Hepatocyte (in vitro differentiated cells): ENCODE data around the gene CNTNAP2. TPM values are rescaled to one million over a fixed set of nuclear protein-coding genes. Genes with fewer than 3 reads are reported as not detected.

ENCODE experiments used
- DNase-seq: peaks from one replicate; pipeline ENCODE4 v3.0.0-alpha.2; 2016; ENCODE audit warnings: low spot score
- H2AFZ ChIP-seq: fragments of 200-600 bp; sonication (generic); 2 replicates; pipeline ENCODE4 v1.6.0; 2016; ENCODE audit warnings: antibody characterized with exemption, mild to moderate bottlenecking
- H3K27ac ChIP-seq: fragments of 200-600 bp; sonication (generic); 2 replicates; pipeline ENCODE4 v1.5.1; 2016; ENCODE audit warnings: mild to moderate bottlenecking
- H3K27me3 ChIP-seq: fragments of 200-600 bp; sonication (generic); 2 replicates; pipeline ENCODE4 v1.6.1; 2016
- H3K36me3 ChIP-seq: fragments of 200-600 bp; sonication (generic); replicated peaks from 2 replicates; pipeline ENCODE4 v1.5.1; 2016; ENCODE audit warnings: low read depth; ENCODE audit not compliant: insufficient read depth
- H3K4me1 ChIP-seq: fragments of 200-600 bp; sonication (generic); 2 replicates; pipeline ENCODE4 v1.5.1; 2016; ENCODE audit warnings: mild to moderate bottlenecking, moderate library complexity; ENCODE audit not compliant: insufficient read depth
- H3K4me2 ChIP-seq: fragments of 200-600 bp; sonication (generic); 2 replicates; pipeline ENCODE4 v1.6.0; 2016
- H3K4me3 ChIP-seq: fragments of 200-600 bp; sonication (generic); 2 replicates; pipeline ENCODE4 v1.5.1; 2016; ENCODE audit warnings: mild to moderate bottlenecking
- H3K79me2 ChIP-seq: fragments of 200-600 bp; sonication (generic); 2 replicates; pipeline ENCODE4 v1.6.0; 2017; ENCODE audit warnings: mild to moderate bottlenecking
- H3K9me2 ChIP-seq: fragments of 200-600 bp; sonication (generic); replicated peaks from 2 replicates; pipeline ENCODE4 v1.6.0; 2017; ENCODE audit warnings: mild to moderate bottlenecking; ENCODE audit not compliant: insufficient read depth
- H3K9me3 ChIP-seq: fragments of 200-600 bp; sonication (generic); 2 replicates; pipeline ENCODE4 v1.5.1; 2016; ENCODE audit warnings: low read depth, mild to moderate bottlenecking
- H4K20me1 ChIP-seq: fragments of 200-600 bp; sonication (generic); 2 replicates; pipeline ENCODE4 v1.6.0; 2016; ENCODE audit warnings: mild to moderate bottlenecking; ENCODE audit not compliant: insufficient read depth, poor library complexity, severe bottlenecking
- EZH2 ChIP-seq: fragments of 200-600 bp; sonication (generic); IDR thresholded peaks from 2 replicates; pipeline ENCODE4 v1.6.1; 2016; ENCODE audit warnings: antibody characterized with exemption, mild to moderate bottlenecking, borderline replicate concordance
- EZH2phosphoT487 ChIP-seq: fragments of 200-600 bp; sonication (generic); IDR thresholded peaks from one replicate; pipeline ENCODE4 v1.6.1; 2018; ENCODE audit warnings: antibody characterized with exemption, mild to moderate bottlenecking, low read depth, moderate library complexity; ENCODE audit not compliant: unreplicated experiment, severe bottlenecking
- WGBS: methylation state at CpG from one replicate; pipeline ENCODE4 v1.1.6; 2016; ENCODE audit warnings: low lambda C conversion rate; ENCODE audit errors: missing lambda C conversion rate; 5-methylcytosine and 5-hydroxymethylcytosine counted together
- polyA plus RNA-seq: library from polyadenylated mRNA; unstranded; fragments of >200 nt; fragmentation: Nextera tagmentation; extraction: Ambion mirVana; gene quantifications from 2 replicates; pipeline ENCODE4 v1.2.1, GENCODE V29; 2016
- total RNA-seq: library from RNA; depleted of rRNA; stranded (reverse); fragments of >200 nt; gene quantifications from 2 replicates; pipeline ENCODE4 v1.2.3, GENCODE V29; 2014
- TF ChIP-seq, protein P1 (sequence below): fragments of 200-600 bp; sonication (generic); IDR thresholded peaks from 2 replicates; pipeline ENCODE4 v1.5.1; 2016; ENCODE audit warnings: antibody characterized with exemption, mild to moderate bottlenecking; ENCODE audit not compliant: poor library complexity

The CNTNAP2 gene
- total and polyA plus RNA-seq, 2 experiments from 2014 or later: 7.5 to 14.7 TPM

DNA sequence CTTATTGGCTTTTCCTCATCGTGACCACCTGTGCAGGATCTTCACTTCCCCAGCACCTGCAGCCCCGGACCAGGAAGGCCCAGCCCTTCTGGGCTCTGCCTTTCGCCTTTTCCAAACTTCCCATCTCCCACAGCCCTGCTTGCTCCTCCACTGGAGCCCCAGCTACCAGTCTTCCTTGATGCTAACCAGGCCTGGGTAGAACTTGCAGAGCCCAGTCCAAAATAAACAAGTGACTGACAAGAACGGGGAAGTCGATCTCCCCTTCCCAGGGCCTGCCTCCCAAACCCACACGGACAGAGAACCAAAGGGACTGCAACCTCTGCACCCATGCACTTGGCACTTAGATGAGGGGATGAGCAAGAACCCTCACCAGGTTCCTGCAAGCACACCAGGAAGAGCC, 2319.1 kb downstream of the CNTNAP2 start:
- TF ChIP-seq EZH2phosphoT487: no peak
- H3K4me2 ChIP-seq: no peak overlapping the region
- no peaks in the 10 kb centered on the region for H3K9me3 ChIP-seq
- peaks cover 7% of the 10 kb centered on the region for H3K4me1 ChIP-seq
- no peak for DNase-seq
- H3K36me3 ChIP-seq: no peaks in the 10 kb centered on the region
- H3K27me3 ChIP-seq: no peaks in the 10 kb centered on the region
- H3K27ac ChIP-seq: no peak overlapping the region
- no peak overlapping the region for H3K4me3 ChIP-seq
- 54% methylated on average over 6 of the region's 6 CpGs for whole genome bisulfite sequencing
- no peak overlapping the region for H2AFZ ChIP-seq
- no peaks in the 10 kb centered on the region for H3K9me2 ChIP-seq
- H4K20me1 ChIP-seq: no peaks in the 10 kb centered on the region
- no peaks in the 10 kb centered on the region for H3K79me2 ChIP-seq

DNA sequence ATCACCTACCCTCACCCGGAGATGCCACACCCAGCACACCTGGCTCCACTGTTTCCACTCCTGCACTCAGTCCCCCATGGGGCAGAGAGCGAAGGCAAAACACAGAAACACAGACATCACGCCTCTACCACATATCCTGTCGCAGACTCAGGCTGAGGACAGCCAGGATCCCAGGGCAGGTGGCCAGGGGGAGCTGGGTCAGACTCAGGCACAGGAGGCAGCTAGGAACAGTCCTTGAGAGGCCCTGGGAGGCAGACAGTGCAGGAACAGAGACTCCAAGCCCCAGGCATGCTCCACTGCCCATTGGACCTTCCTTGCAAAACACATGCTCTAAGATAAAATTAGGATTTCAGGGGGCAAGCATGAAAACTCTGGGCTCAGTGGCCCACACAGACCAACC, 2319.5 kb downstream of the CNTNAP2 start:
- no peaks in the 10 kb centered on the region for H3K27me3 ChIP-seq
- H3K27ac ChIP-seq: no peak overlapping the region
- H3K9me3 ChIP-seq: no peaks in the 10 kb centered on the region
- no peak overlapping the region for H3K4me3 ChIP-seq
- no peaks in the 10 kb centered on the region for H3K36me3 ChIP-seq
- no peak overlapping the region for H3K4me2 ChIP-seq
- 93% methylated on average over 4 of the region's 4 CpGs for WGBS
- TF ChIP-seq, protein P1, sequence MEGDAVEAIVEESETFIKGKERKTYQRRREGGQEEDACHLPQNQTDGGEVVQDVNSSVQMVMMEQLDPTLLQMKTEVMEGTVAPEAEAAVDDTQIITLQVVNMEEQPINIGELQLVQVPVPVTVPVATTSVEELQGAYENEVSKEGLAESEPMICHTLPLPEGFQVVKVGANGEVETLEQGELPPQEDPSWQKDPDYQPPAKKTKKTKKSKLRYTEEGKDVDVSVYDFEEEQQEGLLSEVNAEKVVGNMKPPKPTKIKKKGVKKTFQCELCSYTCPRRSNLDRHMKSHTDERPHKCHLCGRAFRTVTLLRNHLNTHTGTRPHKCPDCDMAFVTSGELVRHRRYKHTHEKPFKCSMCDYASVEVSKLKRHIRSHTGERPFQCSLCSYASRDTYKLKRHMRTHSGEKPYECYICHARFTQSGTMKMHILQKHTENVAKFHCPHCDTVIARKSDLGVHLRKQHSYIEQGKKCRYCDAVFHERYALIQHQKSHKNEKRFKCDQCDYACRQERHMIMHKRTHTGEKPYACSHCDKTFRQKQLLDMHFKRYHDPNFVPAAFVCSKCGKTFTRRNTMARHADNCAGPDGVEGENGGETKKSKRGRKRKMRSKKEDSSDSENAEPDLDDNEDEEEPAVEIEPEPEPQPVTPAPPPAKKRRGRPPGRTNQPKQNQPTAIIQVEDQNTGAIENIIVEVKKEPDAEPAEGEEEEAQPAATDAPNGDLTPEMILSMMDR: no peak
- no peak for TF ChIP-seq EZH2phosphoT487
- TF ChIP-seq EZH2: no peak
- H3K79me2 ChIP-seq: no peaks in the 10 kb centered on the region
- no peaks in the 10 kb centered on the region for H3K9me2 ChIP-seq
- DNase-seq: no peak
- peaks cover 7% of the 10 kb centered on the region for H3K4me1 ChIP-seq
- no peak overlapping the region for H2AFZ ChIP-seq
- no peaks in the 10 kb centered on the region for H4K20me1 ChIP-seq

DNA sequence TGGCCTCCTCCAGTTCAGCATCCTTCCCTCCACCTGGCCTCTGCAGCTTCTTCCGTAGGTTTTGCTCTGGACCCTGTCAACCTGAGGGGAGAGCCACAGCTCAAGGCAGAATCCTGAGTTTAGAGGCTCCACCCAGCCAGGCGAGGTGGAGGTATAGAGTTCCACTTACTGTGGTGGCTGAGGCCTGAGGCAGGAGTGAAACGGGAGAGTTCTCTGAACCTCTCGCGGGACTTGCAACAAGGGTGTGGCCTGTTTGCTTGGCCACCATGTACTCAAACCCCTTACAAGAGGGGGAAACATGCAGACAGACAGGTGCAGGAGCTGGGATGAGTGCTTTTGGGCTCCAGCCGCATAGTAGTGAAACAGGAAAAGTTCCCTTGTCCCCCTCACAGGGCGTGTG, 2320.0 kb downstream of the CNTNAP2 start:
- no peaks in the 10 kb centered on the region for H3K79me2 ChIP-seq
- H3K4me2 ChIP-seq: no peak overlapping the region
- 65% methylated on average over 7 of the region's 7 CpGs for WGBS
- no peak overlapping the region for H3K4me3 ChIP-seq
- no peaks in the 10 kb centered on the region for H3K36me3 ChIP-seq
- no peaks in the 10 kb centered on the region for H4K20me1 ChIP-seq
- no peak for DNase-seq
- TF ChIP-seq EZH2 (no peak), EZH2phosphoT487 (no peak)
- TF ChIP-seq, protein P1: no peak
- peaks cover 7% of the 10 kb centered on the region for H3K4me1 ChIP-seq
- no peaks in the 10 kb centered on the region for H3K27me3 ChIP-seq
- H2AFZ ChIP-seq: no peak overlapping the region
- no peaks in the 10 kb centered on the region for H3K9me3 ChIP-seq
- no peaks in the 10 kb centered on the region for H3K9me2 ChIP-seq
- H3K27ac ChIP-seq: no peak overlapping the region

DNA sequence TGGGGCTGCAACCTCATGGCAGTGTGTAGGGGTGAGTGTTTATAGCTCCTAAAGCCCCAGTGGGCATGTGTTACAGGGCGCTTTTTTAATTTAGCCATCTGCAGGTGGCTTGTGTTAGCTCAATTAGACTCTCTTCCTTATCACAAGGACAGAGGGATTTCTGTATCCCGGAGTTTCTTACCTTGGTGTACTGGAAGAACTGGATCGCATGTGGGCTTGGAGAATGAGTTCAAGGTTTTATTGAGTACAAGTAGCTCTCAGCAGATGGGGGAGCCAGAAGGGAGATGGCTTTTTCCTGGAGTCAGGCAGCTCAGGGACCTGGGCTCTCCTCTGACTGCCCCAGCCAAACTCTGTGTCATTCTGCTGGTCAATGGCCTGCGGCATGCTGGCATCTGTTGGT, 2320.4 kb downstream of the CNTNAP2 start:
- Histone ChIP-seq H3K4me1 (peaks cover 7% of the 10 kb centered on the region), H3K27ac (no peak overlapping the region), H3K79me2 (no peaks in the 10 kb centered on the region), H3K27me3 (no peaks in the 10 kb centered on the region), H3K4me3 (no peak overlapping the region), H3K9me3 (no peaks in the 10 kb centered on the region), H3K4me2 (no peak overlapping the region), H2AFZ (no peak overlapping the region), H4K20me1 (no peaks in the 10 kb centered on the region), H3K36me3 (no peaks in the 10 kb centered on the region), H3K9me2 (no peaks in the 10 kb centered on the region)
- no peak for TF ChIP-seq EZH2
- TF ChIP-seq, protein P1: no peak
- no peak for TF ChIP-seq EZH2phosphoT487
- no peak for DNase-seq
- 82% methylated on average over 4 of the region's 4 CpGs for WGBS
